DND-41 (cell line): Measurements from ENCODE around the gene UBR1.

Source experiments
- ATAC-seq: fragments of 200-7000 bp; cut with Tn5 transposase; 3 replicates; pipeline ENCODE4 v1.9.1; 2021; ENCODE audit warnings: low read depth; ENCODE audit not compliant: insufficient read depth
- DNase-seq: peaks from one replicate; pipeline ENCODE4 v3.0.0-alpha.2; 2020
- H2AFZ ChIP-seq: 2 replicates; pipeline ENCODE4 v1.6.0; 2012; ENCODE audit warnings: low read depth, low read length
- H3K27ac ChIP-seq: 2 replicates; pipeline ENCODE4 v1.5.1; 2012; ENCODE audit warnings: low read length, inconsistent platforms
- H3K27me3 ChIP-seq: fragments of 200-600 bp; sonication (generic); 2 replicates; pipeline ENCODE4 v1.6.0; 2012; ENCODE audit warnings: low read length, mild to moderate bottlenecking, inconsistent platforms; ENCODE audit not compliant: insufficient read depth, poor library complexity
- H3K36me3 ChIP-seq: 2 replicates; pipeline ENCODE4 v1.5.1; 2012; ENCODE audit warnings: low read length, inconsistent platforms; ENCODE audit not compliant: insufficient read depth
- H3K4me1 ChIP-seq: 2 replicates; pipeline ENCODE4 v1.5.1; 2012; ENCODE audit warnings: mild to moderate bottlenecking, low read length; ENCODE audit not compliant: insufficient read depth
- H3K4me2 ChIP-seq: 2 replicates; pipeline ENCODE4 v1.6.0; 2012; ENCODE audit warnings: mild to moderate bottlenecking, moderate library complexity, low read length, inconsistent platforms; ENCODE audit not compliant: insufficient read depth
- H3K4me3 ChIP-seq, 2 experiments: fragments of 200-600 bp in 1 of 2; shearing (Covaris generic) in 1 of 2; 2 replicates each; pipeline ENCODE4 v1.5.1; 2012 to 2016; ENCODE audit warnings: inconsistent platforms in 2 of 2, low read length in 2 of 2, mild to moderate bottlenecking in 2 of 2, low read depth in 1 of 2, moderate library complexity in 1 of 2
- H3K79me2 ChIP-seq: 2 replicates; pipeline ENCODE4 v1.6.0; 2012; ENCODE audit warnings: low read length, inconsistent platforms; ENCODE audit not compliant: insufficient read depth
- H3K9ac ChIP-seq: 2 replicates; pipeline ENCODE4 v1.6.0; 2012; ENCODE audit warnings: low read depth, mild to moderate bottlenecking, inconsistent platforms, low read length, moderate library complexity
- H3K9me3 ChIP-seq: 2 replicates; pipeline ENCODE4 v1.5.1; 2012; ENCODE audit warnings: low read length, moderate library complexity, mild to moderate bottlenecking, inconsistent platforms; ENCODE audit not compliant: insufficient read depth, severe bottlenecking
- H4K20me1 ChIP-seq: 2 replicates; pipeline ENCODE4 v1.6.0; 2012; ENCODE audit warnings: low read length; ENCODE audit not compliant: insufficient read depth
- CTCF ChIP-seq: IDR thresholded peaks from 2 replicates; pipeline ENCODE4 v1.5.1; 2012; ENCODE audit warnings: borderline replicate concordance, low read length, moderate library complexity, mild to moderate bottlenecking; ENCODE audit not compliant: poor library complexity, severe bottlenecking; ENCODE audit errors: extremely low read depth
- EZH2 ChIP-seq: IDR thresholded peaks from 3 replicates; pipeline ENCODE4 v1.6.1; 2012; ENCODE audit warnings: borderline replicate concordance, low read depth, mild to moderate bottlenecking, moderate library complexity, low read length, inconsistent platforms; ENCODE audit not compliant: severe bottlenecking

UBR1 gene

GRCh38 chr15:43105778-43106485 is at the start of gene UBR1:
UBR1 (minus strand) TSS chr15:43106038; CDS start chr15:43106022, 16 bp downstream.
- H3K4me1 ChIP-seq = peaks cover 44% of the 10 kb centered on the region
- peak within 1 kb of the TSS; percentile 69 for H3K4me2 ChIP-seq
- peak within 1 kb of the TSS; percentile 82 for H3K9ac ChIP-seq
- peak within 1 kb of the TSS; percentile 89 for H3K27ac ChIP-seq
- peaks cover 51% of the 10 kb centered on the region for H3K79me2 ChIP-seq
- no peaks in the 10 kb centered on the region for H3K27me3 ChIP-seq
- peaks cover 17% of the 10 kb centered on the region; the same call in 1 of the 2 replicates for H3K36me3 ChIP-seq
- TF ChIP-seq EZH2 = no peak
- TF ChIP-seq CTCF = no peak
- H2AFZ ChIP-seq = peak within 1 kb of the TSS; percentile 76
- DNase-seq = peak; percentile 92
- H3K9me3 ChIP-seq = no peaks in the 10 kb centered on the region
- peak; percentile 94 for ATAC-seq
- H3K4me3 ChIP-seq = peak within 1 kb of the TSS; percentile 63 to 72
- H4K20me1 ChIP-seq = peaks cover 5% of the 10 kb centered on the region; the same call in 1 of the 2 replicates

DNA sequence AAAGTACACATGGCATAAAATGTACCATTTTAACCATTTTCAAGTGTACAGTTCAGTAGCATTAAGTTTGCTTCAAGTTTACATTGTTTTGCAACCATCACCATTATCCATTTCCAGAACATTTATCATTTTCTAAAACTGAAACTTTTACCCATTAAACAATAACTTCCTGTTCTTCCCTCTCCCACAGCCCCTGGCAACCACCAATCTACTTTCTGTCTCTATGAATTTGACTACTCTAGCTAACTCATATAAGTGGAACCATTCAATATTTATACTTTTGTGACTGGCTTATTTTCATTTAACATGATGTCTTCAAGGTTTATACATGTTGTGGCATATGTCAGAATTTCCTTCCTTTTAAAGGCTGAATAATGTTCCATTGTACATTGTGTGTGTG is 47.4 kb upstream of the UBR1 start:
- Histone ChIP-seq H3K4me1 (no peaks in the 10 kb centered on the region), H3K36me3 (peaks cover 19% of the 10 kb centered on the region), H3K27me3 (no peaks in the 10 kb centered on the region), H2AFZ (no peak overlapping the region), H4K20me1 (no peaks in the 10 kb centered on the region), H3K4me2 (no peak overlapping the region), H3K9ac (no peak overlapping the region), H3K27ac (no peak overlapping the region), H3K79me2 (no peaks in the 10 kb centered on the region), H3K9me3 (no peaks in the 10 kb centered on the region), H3K4me3 (no peak overlapping the region)
- DNase-seq (no peak), ATAC-seq (no peak)
- TF ChIP-seq CTCF (no peak), EZH2 (no peak)

- no peaks in the 10 kb centered on the region for H4K20me1 ChIP-seq
- DNase-seq (no peak), ATAC-seq (peak; percentile 94)
- no peak overlapping the region for H3K4me2 ChIP-seq
- TF ChIP-seq CTCF = no peak
- TF ChIP-seq EZH2 = no peak
- H3K9me3 ChIP-seq = no peaks in the 10 kb centered on the region
- H2AFZ ChIP-seq = no peak overlapping the region
- no peaks in the 10 kb centered on the region for H3K4me1 ChIP-seq
- no peak overlapping the region for H3K4me3 ChIP-seq
- no peak overlapping the region for H3K27ac ChIP-seq
- no peak overlapping the region for H3K9ac ChIP-seq
- H3K36me3 ChIP-seq = peaks cover 19% of the 10 kb centered on the region
- no peaks in the 10 kb centered on the region for H3K79me2 ChIP-seq
- no peaks in the 10 kb centered on the region for H3K27me3 ChIP-seq
Measured at GRCh38 chr15:43151688-43152087, 45.9 kb upstream of the UBR1 start.
